Activated naive CD8-positive, alpha-beta T cell treated with anti-CD3 and anti-CD28 coated beads, Interleukin-2, amount 10 ng/mL, durations not matched to agents 7 days and 5 days (primary cell): ENCODE results near the gene SNTB2. TPM values are rescaled to one million over a fixed set of nuclear protein-coding genes. Genes with fewer than 3 reads are reported as not detected.
"Not testable (repeated sequence)": the region's sequence is repeated elsewhere in the genome, so short reads cannot be mapped to it uniquely, and the experiment has no call there.

ENCODE experiments used
- ATAC-seq: fragments of 150-1000 bp; cut with Tn5 transposase; one replicate; pipeline ENCODE4 v1.10.0; 2021; ENCODE audit warnings: low read depth, moderate library complexity
- POLR2A ChIA-PET: fragments of 350-600 bp; sonication (Branson Sonifier 250); formaldehyde crosslinking; loops from one replicate; lab custom pipeline; 2021; ENCODE audit warnings: antibody characterized with exemption; lab: Charles Lee
- DNase-seq: peaks from one replicate; pipeline ENCODE4 v3.0.0; 2021
- H3K27ac Mint-ChIP-seq: one replicate; pipeline ENCODE4 v1.8.0; 2022; ENCODE audit warnings: mild to moderate bottlenecking, mixed read lengths
- H3K27me3 Mint-ChIP-seq: one replicate; pipeline ENCODE4 v1.8.0; 2022; ENCODE audit warnings: mild to moderate bottlenecking, moderate library complexity, mixed read lengths
- H3K36me3 Mint-ChIP-seq: one replicate; pipeline ENCODE4 v1.8.0; 2021; ENCODE audit warnings: mild to moderate bottlenecking, mixed read lengths
- H3K4me1 Mint-ChIP-seq: one replicate; pipeline ENCODE4 v1.8.0; 2021; ENCODE audit warnings: mixed read lengths
- H3K4me3 Mint-ChIP-seq: one replicate; pipeline ENCODE4 v1.8.0; 2022; ENCODE audit warnings: mild to moderate bottlenecking, moderate library complexity, mixed read lengths
- H3K9me3 Mint-ChIP-seq: one replicate; pipeline ENCODE4 v1.8.0; 2021; ENCODE audit warnings: mixed read lengths
- total RNA-seq, 2 experiments: library from RNA; stranded (reverse); gene quantifications; one replicate each; pipeline ENCODE4 v1.2.3, GENCODE V29; 2021

The SNTB2 gene
- 10 to 100 TPM; 19.1 to 24.1 TPM for total RNA-seq

- Mint-ChIP-seq H3K27ac (peak within 1 kb of the TSS; percentile 99), H3K36me3 (peaks cover 9% of the 10 kb centered on the region), H3K9me3 (no peaks in the 10 kb centered on the region), H3K27me3 (peaks cover 2% of the 10 kb centered on the region), H3K4me3 (peak within 1 kb of the TSS; percentile 98), H3K4me1 (peaks cover 37% of the 10 kb centered on the region)
- ATAC-seq, result peak; percentile 86
- DNase-seq, result peak; percentile 93
- POLR2A ChIA-PET, result interaction anchor here (0.5 to 3.0 kb wide), 11 partner anchors 18 to 1202 kb away, joined by 3 to 24 read pairs (median 5); partner anchors contain the start of genes CHTF8, TANGO6 and UTP4
These were observed at the start of gene SNTB2 for GRCh38 chr16:69186642-69187445. SNTB2 (plus strand) TSS chr16:69187164; CDS start chr16:69187167, 3 bp downstream.

GRCh38 chr16:69138608-69139007 lies 48.4 kb upstream of the SNTB2 start:
- peaks cover 24% of the 10 kb centered on the region for H3K4me1 Mint-ChIP-seq
- POLR2A ChIA-PET, result no interaction called here
- H3K4me3 Mint-ChIP-seq, result no peak overlapping the region
- peaks cover 26% of the 10 kb centered on the region for H3K36me3 Mint-ChIP-seq
- H3K27ac Mint-ChIP-seq, result no peak overlapping the region
- H3K27me3 Mint-ChIP-seq, result no peaks in the 10 kb centered on the region
- ATAC-seq (no peak), DNase-seq (no peak)
- no peaks in the 10 kb centered on the region for H3K9me3 Mint-ChIP-seq

- peaks cover 17% of the 10 kb centered on the region for H3K4me1 Mint-ChIP-seq
These were observed 47.5 kb upstream of the SNTB2 start for GRCh38 chr16:69139464-69139863.

GRCh38 chr16:69141014-69141413 lies 46.0 kb upstream of the SNTB2 start:
- Mint-ChIP-seq H3K36me3 (peaks cover 27% of the 10 kb centered on the region), H3K4me1 (peaks cover 12% of the 10 kb centered on the region), H3K9me3 (no peaks in the 10 kb centered on the region), H3K27ac (no peak overlapping the region), H3K27me3 (no peaks in the 10 kb centered on the region), H3K4me3 (no peak overlapping the region)
- ATAC-seq (no peak), DNase-seq (no peak)
- POLR2A ChIA-PET, result no interaction called here

More at GRCh38 chr16:69139464-69139863, 47.5 kb upstream of the SNTB2 start:
- DNase-seq, POLR2A ChIA-PET, H3K27ac Mint-ChIP-seq, H3K27me3 Mint-ChIP-seq, ATAC-seq, H3K9me3 Mint-ChIP-seq, H3K4me3 Mint-ChIP-seq: not testable (repeated sequence)
- peaks cover 24% of the 10 kb centered on the region for H3K36me3 Mint-ChIP-seq

GRCh38 chr16:69141936-69142335 lies 45.0 kb upstream of the SNTB2 start:
- H3K36me3 Mint-ChIP-seq, result peaks cover 28% of the 10 kb centered on the region
- H3K27me3 Mint-ChIP-seq, result no peaks in the 10 kb centered on the region
- DNase-seq (no peak), ATAC-seq (no peak)
- POLR2A ChIA-PET, result no interaction called here
- H3K9me3 Mint-ChIP-seq, result no peaks in the 10 kb centered on the region
- peak overlapping the region; percentile 24 for H3K27ac Mint-ChIP-seq
- H3K4me1 Mint-ChIP-seq, result peaks cover 8% of the 10 kb centered on the region
- no peak overlapping the region for H3K4me3 Mint-ChIP-seq

GRCh38 chr16:69143116-69143515 lies 43.8 kb upstream of the SNTB2 start:
- H3K4me3 Mint-ChIP-seq, result no peak overlapping the region
- DNase-seq (no peak), ATAC-seq (no peak)
- peaks cover 6% of the 10 kb centered on the region for H3K4me1 Mint-ChIP-seq
- POLR2A ChIA-PET, result no interaction called here
- peaks cover 28% of the 10 kb centered on the region for H3K36me3 Mint-ChIP-seq
- no peaks in the 10 kb centered on the region for H3K27me3 Mint-ChIP-seq
- H3K27ac Mint-ChIP-seq, result peak overlapping the region; percentile 11
- H3K9me3 Mint-ChIP-seq, result no peaks in the 10 kb centered on the region

- ATAC-seq (no peak), DNase-seq (no peak)
- H3K4me1 Mint-ChIP-seq, result peaks cover 4% of the 10 kb centered on the region
- no peak overlapping the region for H3K4me3 Mint-ChIP-seq
- POLR2A ChIA-PET, result no interaction called here
- H3K27ac Mint-ChIP-seq, result no peak overlapping the region
- H3K36me3 Mint-ChIP-seq, result peaks cover 26% of the 10 kb centered on the region
- H3K27me3 Mint-ChIP-seq, result no peaks in the 10 kb centered on the region
- H3K9me3 Mint-ChIP-seq, result no peaks in the 10 kb centered on the region
These were observed 41.3 kb upstream of the SNTB2 start for GRCh38 chr16:69145658-69146057.

- not testable (repeated sequence) for H3K4me1 Mint-ChIP-seq, H3K27ac Mint-ChIP-seq, DNase-seq, H3K4me3 Mint-ChIP-seq, H3K9me3 Mint-ChIP-seq, ATAC-seq, H3K27me3 Mint-ChIP-seq
- POLR2A ChIA-PET, result interaction anchor here (1.2 kb wide), 1 partner anchor 137 kb away, joined by 5 read pairs; no protein-coding TSS in a partner anchor
- peaks cover 10% of the 10 kb centered on the region for H3K36me3 Mint-ChIP-seq
These were observed 37.3 kb upstream of the SNTB2 start for GRCh38 chr16:69149621-69150020.

GRCh38 chr16:69150146-69150865 lies 36.7 kb upstream of the SNTB2 start:
- Mint-ChIP-seq H3K4me3 (no peak overlapping the region), H3K27ac (no peak overlapping the region), H3K4me1 (no peaks in the 10 kb centered on the region), H3K27me3 (no peaks in the 10 kb centered on the region), H3K9me3 (no peaks in the 10 kb centered on the region), H3K36me3 (peaks cover 14% of the 10 kb centered on the region)
- DNase-seq (no peak), ATAC-seq (peak; percentile 76)
- POLR2A ChIA-PET, result interaction anchor here (1.2 kb wide), 1 partner anchor 136 kb away, joined by 5 read pairs; no protein-coding TSS in a partner anchor

GRCh38 chr16:69157196-69157595 lies 29.8 kb upstream of the SNTB2 start:
- H3K36me3 Mint-ChIP-seq, result peaks cover 31% of the 10 kb centered on the region
- no peaks in the 10 kb centered on the region for H3K4me1 Mint-ChIP-seq
- no peak for ATAC-seq
- POLR2A ChIA-PET, result interaction anchor here (0.7 to 1.7 kb wide), 3 partner anchors 9 to 381 kb away, joined by 3 to 4 read pairs (median 3); partner anchors contain the start of genes CHTF8 and UTP4
- H3K4me3 Mint-ChIP-seq, result no peak overlapping the region
- no peak for DNase-seq
- H3K27me3 Mint-ChIP-seq, result no peaks in the 10 kb centered on the region
- H3K9me3 Mint-ChIP-seq, result no peaks in the 10 kb centered on the region
- no peak overlapping the region for H3K27ac Mint-ChIP-seq

- Mint-ChIP-seq H3K27ac (no peak overlapping the region), H3K9me3 (no peaks in the 10 kb centered on the region), H3K4me1 (peaks cover under 1% of the 10 kb centered on the region), H3K27me3 (no peaks in the 10 kb centered on the region), H3K4me3 (no peak overlapping the region), H3K36me3 (peaks cover 32% of the 10 kb centered on the region)
- DNase-seq, result no peak
- ATAC-seq, result no peak
- POLR2A ChIA-PET, result no interaction called here
These were observed 26.8 kb upstream of the SNTB2 start for GRCh38 chr16:69160192-69160591.

GRCh38 chr16:69165584-69165983 lies 21.4 kb upstream of the SNTB2 start:
- DNase-seq (no peak), ATAC-seq (no peak)
- Mint-ChIP-seq H3K27ac (peak overlapping the region; percentile 78), H3K4me1 (peaks cover 18% of the 10 kb centered on the region), H3K9me3 (no peaks in the 10 kb centered on the region), H3K36me3 (peaks cover 31% of the 10 kb centered on the region), H3K4me3 (no peak overlapping the region), H3K27me3 (no peaks in the 10 kb centered on the region)
- POLR2A ChIA-PET, result interaction anchor here (0.6 to 2.7 kb wide), 3 partner anchors 9 to 627 kb away, joined by 3 to 24 read pairs (median 4); partner anchors contain the start of gene SNTB2

- Mint-ChIP-seq H3K4me3 (peak overlapping the region; percentile 8), H3K36me3 (peaks cover 29% of the 10 kb centered on the region), H3K27me3 (no peaks in the 10 kb centered on the region), H3K4me1 (peaks cover 20% of the 10 kb centered on the region), H3K27ac (peak overlapping the region; percentile 78), H3K9me3 (no peaks in the 10 kb centered on the region)
- ATAC-seq (peak; percentile 93), DNase-seq (peak; percentile 39)
- POLR2A ChIA-PET, result interaction anchor here (1.5 to 2.7 kb wide), 2 partner anchors 9 to 21 kb away, joined by 3 to 24 read pairs; partner anchors contain the start of gene SNTB2
These were observed 20.6 kb upstream of the SNTB2 start for GRCh38 chr16:69166221-69166833.
